Astrocyte (in vitro differentiated cells and primary cell): ENCODE data around the gene HS3ST6.

Experiments
- EZH2 ChIP-seq: IDR thresholded peaks from 2 replicates; pipeline ENCODE4 v1.6.1; 2012; ENCODE audit warnings: mild to moderate bottlenecking, low read length, inconsistent platforms; ENCODE audit not compliant: insufficient read depth
- TF ChIP-seq, protein P1 (sequence below): IDR thresholded peaks from 2 replicates; pipeline ENCODE4 v1.5.1; 2011; ENCODE audit warnings: low read depth, mild to moderate bottlenecking, inconsistent platforms, low read length, moderate library complexity; ENCODE audit not compliant: insufficient read depth

DNA sequence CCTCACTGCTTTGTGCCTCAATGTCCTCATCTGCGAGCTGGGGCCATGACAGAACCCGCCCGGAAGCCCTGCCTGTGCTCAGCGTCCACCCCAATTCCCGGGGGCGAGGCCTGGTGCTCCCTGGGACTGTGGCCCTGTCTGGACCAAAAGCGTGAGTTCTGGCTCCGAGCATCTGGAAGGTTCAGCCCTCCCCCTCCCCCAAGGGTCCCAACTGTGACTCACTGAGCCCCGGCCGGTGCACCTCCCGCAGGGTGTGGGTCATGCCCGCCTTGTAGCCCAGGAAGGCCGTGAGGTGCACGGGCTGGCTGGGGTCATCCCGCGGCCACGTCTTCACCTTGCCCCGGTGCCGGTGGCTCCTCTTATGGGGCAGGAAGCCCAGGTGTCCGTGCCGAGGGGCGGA lies 35.5 kb upstream of the HS3ST6 start:
- TF ChIP-seq, protein P1, sequence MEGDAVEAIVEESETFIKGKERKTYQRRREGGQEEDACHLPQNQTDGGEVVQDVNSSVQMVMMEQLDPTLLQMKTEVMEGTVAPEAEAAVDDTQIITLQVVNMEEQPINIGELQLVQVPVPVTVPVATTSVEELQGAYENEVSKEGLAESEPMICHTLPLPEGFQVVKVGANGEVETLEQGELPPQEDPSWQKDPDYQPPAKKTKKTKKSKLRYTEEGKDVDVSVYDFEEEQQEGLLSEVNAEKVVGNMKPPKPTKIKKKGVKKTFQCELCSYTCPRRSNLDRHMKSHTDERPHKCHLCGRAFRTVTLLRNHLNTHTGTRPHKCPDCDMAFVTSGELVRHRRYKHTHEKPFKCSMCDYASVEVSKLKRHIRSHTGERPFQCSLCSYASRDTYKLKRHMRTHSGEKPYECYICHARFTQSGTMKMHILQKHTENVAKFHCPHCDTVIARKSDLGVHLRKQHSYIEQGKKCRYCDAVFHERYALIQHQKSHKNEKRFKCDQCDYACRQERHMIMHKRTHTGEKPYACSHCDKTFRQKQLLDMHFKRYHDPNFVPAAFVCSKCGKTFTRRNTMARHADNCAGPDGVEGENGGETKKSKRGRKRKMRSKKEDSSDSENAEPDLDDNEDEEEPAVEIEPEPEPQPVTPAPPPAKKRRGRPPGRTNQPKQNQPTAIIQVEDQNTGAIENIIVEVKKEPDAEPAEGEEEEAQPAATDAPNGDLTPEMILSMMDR, result no peak
- no peak for TF ChIP-seq EZH2
